Ovary (tissue), 3 donors: ENCODE measurements around the gene THUMPD3.

Experiments
- CTCF ChIP-seq, 3 donors: fragments of 450-650 bp in 2 of 3; fragments of 200-600 bp in 1 of 3; IDR thresholded peaks; one replicate each; pipeline versions ENCODE4 v1.5.1 to v1.8.0; 2016 to 2022; ENCODE audit warnings: antibody characterized with exemption in 3 of 3, mild to moderate bottlenecking in 1 of 3
- EP300 ChIP-seq: sonication (generic); formaldehyde crosslinking; IDR thresholded peaks from one replicate; pipeline ENCODE4 v1.6.1; 2017; ENCODE audit warnings: antibody characterized with exemption
- POLR2A ChIP-seq: fragments of 450-650 bp; IDR thresholded peaks from one replicate; pipeline ENCODE4 v1.6.1; 2017; ENCODE audit warnings: antibody characterized with exemption, mild to moderate bottlenecking, moderate library complexity
- donor health status: DM: no; HTN: no; CAD: no.

DNA sequence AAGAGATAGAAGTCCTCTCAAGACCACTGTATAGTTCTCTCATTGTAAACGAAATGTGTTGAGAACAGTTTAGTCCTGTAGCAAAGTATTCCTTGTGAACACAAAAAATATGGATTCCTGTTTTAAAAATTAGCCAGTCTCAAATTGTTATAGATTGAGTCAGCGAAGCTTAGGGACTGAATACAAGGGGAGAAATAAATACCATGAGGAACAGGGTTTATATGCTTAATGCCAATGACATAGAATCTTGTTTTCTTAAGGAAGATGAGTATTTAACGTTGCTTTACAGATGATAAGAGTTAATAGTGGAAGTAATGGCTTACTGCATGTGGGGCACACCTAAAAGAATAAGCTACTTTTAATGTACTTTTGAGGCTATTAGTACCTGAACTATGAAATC is 72.5 kb downstream of the THUMPD3 start:
- no peak for TF ChIP-seq POLR2A
- TF ChIP-seq CTCF (IDR thresholded peaks at IDR 0.05), result no peak
- TF ChIP-seq EP300, result no peak
